Raji (cell line): Measurements from ENCODE around the gene TM4SF18.

ENCODE experiments used
- POLR2A ChIP-seq: IDR thresholded peaks from 2 replicates; pipeline ENCODE4 v1.6.1; 2011; ENCODE audit warnings: low read depth, low read length, control low read depth; ENCODE audit not compliant: insufficient read depth

TM4SF18 gene

GRCh38 chr3:149317072-149317471 is 16.4 kb downstream of the TM4SF18 start:
- no peak for TF ChIP-seq POLR2A

- no peak for TF ChIP-seq POLR2A
Measured at GRCh38 chr3:149316437-149316836, 17.0 kb downstream of the TM4SF18 start.

GRCh38 chr3:149315694-149316093 is 17.7 kb downstream of the TM4SF18 start:
- no peak for TF ChIP-seq POLR2A

- no peak for TF ChIP-seq POLR2A
Measured at GRCh38 chr3:149314807-149315578, 18.4 kb downstream of the TM4SF18 start.

GRCh38 chr3:149313542-149313941 is 19.9 kb downstream of the TM4SF18 start:
- no peak for TF ChIP-seq POLR2A

GRCh38 chr3:149310796-149311534 is 22.5 kb downstream of the TM4SF18 start:
- no peak for TF ChIP-seq POLR2A

- no peak for TF ChIP-seq POLR2A
Measured at GRCh38 chr3:149307435-149307783, 26.0 kb downstream of the TM4SF18 start.

- no peak for TF ChIP-seq POLR2A
Measured at GRCh38 chr3:149306751-149307434, 26.5 kb downstream of the TM4SF18 start.

GRCh38 chr3:149305376-149305775 is 28.1 kb downstream of the TM4SF18 start:
- TF ChIP-seq POLR2A = no peak

- no peak for TF ChIP-seq POLR2A
Measured at GRCh38 chr3:149299938-149300801, 33.3 kb downstream of the TM4SF18 start.

- TF ChIP-seq POLR2A = no peak
Measured at GRCh38 chr3:149296972-149297371, 36.5 kb downstream of the TM4SF18 start.

GRCh38 chr3:149292666-149293065 is 40.8 kb downstream of the TM4SF18 start:
- no peak for TF ChIP-seq POLR2A

- TF ChIP-seq POLR2A = no peak
Measured at GRCh38 chr3:149291178-149291577, 42.3 kb downstream of the TM4SF18 start.

GRCh38 chr3:149288655-149289054 is 44.8 kb downstream of the TM4SF18 start:
- TF ChIP-seq POLR2A = no peak

- no peak for TF ChIP-seq POLR2A
Measured at GRCh38 chr3:149284034-149284433, 49.4 kb downstream of the TM4SF18 start.
